Adrenal gland (tissue), 12 donors: ENCODE measurements around the gene EFNA5. TPM values are rescaled to one million over a fixed set of nuclear protein-coding genes. Genes with fewer than 3 reads are reported as not detected.

Experiments
- DNase-seq, 7 donors: peaks; one replicate each; pipeline ENCODE4 v3.0.0-alpha.2; 2019 to 2020
- H3K27ac ChIP-seq, 5 donors: fragments of 200-600 bp; sonication (generic) in 4 of 5; 1 replicate in 3 of 5; 2 replicates in 2 of 5; pipeline versions ENCODE4 v1.5.1 to v1.8.0; 2016 to 2020; ENCODE audit warnings: mild to moderate bottlenecking in 1 of 5
- H3K27me3 ChIP-seq: fragments of 200-600 bp; 2 replicates; pipeline ENCODE4 v1.8.0; 2021
- H3K36me3 ChIP-seq, 2 donors: fragments of 200-600 bp; replicated peaks in 1 of 2; 1 replicate in 1 of 2; 2 replicates in 1 of 2; pipeline versions ENCODE4 v1.5.1 to v1.8.0; 2018 to 2022
- H3K4me1 ChIP-seq, 2 donors: fragments of 200-600 bp; replicated peaks in 1 of 2; 1 replicate in 1 of 2; 2 replicates in 1 of 2; pipeline versions ENCODE4 v1.5.1 to v1.8.0; 2018 to 2021
- H3K4me3 ChIP-seq, 4 donors: fragments of 200-600 bp; sonication (generic) in 3 of 4; one replicate each; pipeline ENCODE4 v1.5.1; 2016 to 2018
- H3K9me3 ChIP-seq, 3 donors: fragments of 200-600 bp; sonication (generic) in 1 of 3; replicated peaks in 1 of 3; 1 replicate in 2 of 3; 2 replicates in 1 of 3; pipeline versions ENCODE4 v1.5.1 to v1.8.0; 2016 to 2021
- CTCF ChIP-seq, 6 experiments: fragments of 450-650 bp in 4 of 6; fragments of 200-600 bp in 2 of 6; sonication (generic) in 1 of 6; IDR thresholded peaks; 1 replicate in 5 of 6; 2 replicates in 1 of 6; pipeline versions ENCODE4 v1.5.1 to v1.8.0; 2016 to 2021; ENCODE audit warnings: antibody characterized with exemption in 6 of 6, mild to moderate bottlenecking in 2 of 6, moderate library complexity in 1 of 6
- POLR2A ChIP-seq, 2 donors: fragments of 450-650 bp; IDR thresholded peaks; one replicate each; pipeline ENCODE4 v1.6.1; 2017; ENCODE audit warnings: antibody characterized with exemption in 2 of 2, mild to moderate bottlenecking in 2 of 2, moderate library complexity in 1 of 2
- WGBS, 4 donors: extraction: QIAGEN DNeasy Blood & Tissue Kit in 2 of 4; methylation state at CpG; one replicate each; pipeline versions ENCODE4 v1.1.5 to v1.1.7; 2013 to 2017; 5-methylcytosine and 5-hydroxymethylcytosine counted together
- intact Hi-C, 2 donors: fragments of 100-400 bp; cut with DNase I; formaldehyde crosslinking; loops; one replicate each; pipeline versions ENCODE4 v1.14.1 to v1.15.0; 2022 to 2023
- polyA plus RNA-seq, 3 donors: library from polyadenylated mRNA; stranded (reverse); fragments of 200-250 nt in 2 of 3; fragments of 350-450 nt in 1 of 3; fragmentation: Illumina TruSeq in 1 of 3; extraction: RNeasy Lipid Tissue Mini Kit (QIAGEN cat#74804) in 1 of 3; gene quantifications; one replicate each; pipeline ENCODE4 v1.2.3, GENCODE V29; 2013 to 2014
- total RNA-seq, 9 donors: library from RNA; depleted of rRNA in 4 of 9; stranded (reverse); fragments of >200 nt in 4 of 9; fragments of 120-200 nt in 1 of 9; fragmentation: NEBNext Ultra II Directional in 1 of 9; extraction: Animal tissue kit (Norgen Biotek cat#: 25700) in 1 of 9; gene quantifications; one replicate each; pipeline versions ENCODE4 v1.1.0 to v1.2.4, GENCODE V29; 2013 to 2023
- donor health status: healthy with polysubstance abuse.
- donor health status: Bipolar disorder and iron deficiency.
- donor health status: DM: yes; HTN: yes; CAD: no.
- donor health status: DM: no; HTN: no; CAD: no.
- donor health status: DM: no; HTN: no; CAD: no.
- donor health status: DM: yes; HTN: yes; CAD: no.

EFNA5 gene
- total and polyA plus RNA-seq, 12 donors: 0.06 to 11.8 (median 1.6) TPM

GRCh38 chr5:107468276-107468675 is 202.5 kb downstream of the EFNA5 start:
- Histone ChIP-seq H3K27me3 (no peaks in the 10 kb centered on the region), H3K36me3 (no peaks in the 10 kb centered on the region), H3K9me3 (no peaks in the 10 kb centered on the region), H3K4me3 (no peak overlapping the region), H3K27ac (no peak overlapping the region), H3K4me1 (no peaks in the 10 kb centered on the region)
- 6 to 30% (median 25%) methylated on average over 1 of the region's 1 CpG for WGBS, 4 donors
- TF ChIP-seq CTCF (IDR thresholded peaks at IDR 0.05) (no peak), POLR2A (IDR thresholded peaks at IDR 0.05) (no peak)
- intact Hi-C loops: no loop called here
- DNase-seq: no peak

GRCh38 chr5:107467137-107467932 is 203.4 kb downstream of the EFNA5 start:
- no peaks in the 10 kb centered on the region for H3K9me3 ChIP-seq
- no peaks in the 10 kb centered on the region for H3K27me3 ChIP-seq
- no peak for TF ChIP-seq CTCF (IDR thresholded peaks at IDR 0.05)
- TF ChIP-seq POLR2A (IDR thresholded peaks at IDR 0.05): no peak
- 86 to 90% (median 88%) methylated on average over 5 of the region's 5 CpGs for WGBS, 4 donors
- H3K27ac ChIP-seq: no peak overlapping the region
- intact Hi-C loops: no loop called here
- DNase-seq: no peak
- no peak overlapping the region for H3K4me3 ChIP-seq
- H3K4me1 ChIP-seq: no peaks in the 10 kb centered on the region
- H3K36me3 ChIP-seq: no peaks in the 10 kb centered on the region

- H3K27ac ChIP-seq: no peak overlapping the region
- no peak for DNase-seq
- no peak for TF ChIP-seq CTCF (IDR thresholded peaks at IDR 0.05)
- no peak for TF ChIP-seq POLR2A (IDR thresholded peaks at IDR 0.05)
- no peaks in the 10 kb centered on the region for H3K9me3 ChIP-seq
- WGBS, 4 donors: 76 to 93% (median 84%) methylated on average over 9 to 10 of the region's 10 CpGs
- H3K36me3 ChIP-seq: no peaks in the 10 kb centered on the region
- no peaks in the 10 kb centered on the region for H3K27me3 ChIP-seq
- H3K4me3 ChIP-seq: no peak overlapping the region
- no peaks in the 10 kb centered on the region for H3K4me1 ChIP-seq
- intact Hi-C loops: no loop called here
Measured at GRCh38 chr5:107466233-107466769, 204.4 kb downstream of the EFNA5 start.

- Histone ChIP-seq H3K27me3 (no peaks in the 10 kb centered on the region), H3K4me1 (no peaks in the 10 kb centered on the region), H3K36me3 (no peaks in the 10 kb centered on the region), H3K9me3 (no peaks in the 10 kb centered on the region), H3K4me3 (no peak overlapping the region), H3K27ac (no peak overlapping the region)
- WGBS, 4 donors: 66 to 78% (median 74%) methylated on average over 8 of the region's 8 CpGs
- intact Hi-C loops: no loop called here
- no peak for DNase-seq
- TF ChIP-seq CTCF (IDR thresholded peaks at IDR 0.05): no peak
- no peak for TF ChIP-seq POLR2A (IDR thresholded peaks at IDR 0.05)
Measured at GRCh38 chr5:107464876-107465275, 205.9 kb downstream of the EFNA5 start.
